ENCODE data around the gene RCOR2. TPM values are rescaled to one million over a fixed set of nuclear protein-coding genes. Genes with fewer than 3 reads are reported as not detected.
A peak's percentile ranks its signal among the peaks of the same experiment; 100 is the strongest.

RCOR2 gene
- total and polyA plus RNA-seq, 4 donors = 3.0 to 23.9 (median 16.3) TPM

DNA sequence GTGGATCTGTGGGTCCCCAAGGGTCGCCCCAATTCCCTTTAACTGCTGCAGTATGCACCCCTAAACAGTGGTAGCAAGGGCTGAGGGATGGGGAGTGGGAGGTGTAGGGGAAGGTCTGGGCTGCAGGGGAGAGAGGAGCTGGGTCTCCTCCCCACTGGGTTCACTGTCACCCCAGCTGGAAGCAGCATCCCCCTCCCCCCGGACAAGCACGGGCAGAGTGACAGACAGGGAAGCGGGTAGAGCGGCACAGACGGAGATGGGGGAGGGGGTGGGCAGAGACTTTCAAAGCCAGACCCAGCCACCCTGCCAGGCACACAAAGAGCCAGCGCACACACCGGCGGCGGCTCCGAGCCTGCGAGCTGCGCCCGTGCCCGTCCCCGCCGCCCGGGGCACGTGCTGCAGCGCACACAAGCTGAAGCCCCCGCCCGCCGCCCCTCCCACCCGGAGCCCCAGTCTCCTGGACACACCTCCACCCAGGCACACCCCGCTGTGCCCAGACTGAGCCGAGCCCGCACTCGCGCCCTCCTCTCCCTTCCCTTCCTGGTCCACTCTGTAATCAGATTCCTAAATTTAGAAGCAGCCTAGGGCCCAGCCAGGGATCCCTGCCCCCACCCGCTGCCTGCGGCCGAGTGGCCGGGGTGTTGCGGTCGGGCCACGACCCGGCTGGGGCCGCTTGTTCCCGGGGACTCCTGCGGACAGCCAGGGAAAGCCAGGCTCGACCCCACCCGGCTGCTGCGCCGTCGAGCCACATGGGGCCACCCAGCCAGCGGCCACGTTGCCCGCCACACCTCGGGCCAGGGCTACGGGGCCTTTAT lies 935 bp upstream of the RCOR2 start:
- Histone ChIP-seq H3K27me3 (ENCODE audit: control insufficient read depth, insufficient read depth, low read length) (no peaks in the 10 kb centered on the region), H3K27ac (ENCODE audit: low read depth, low read length) (peak overlapping the region; percentile 86), H3K9me3 (ENCODE audit: control insufficient read depth, insufficient read depth, low read length) (no peaks in the 10 kb centered on the region), H3K4me3 (ENCODE audit: low read depth, low read length) (peak overlapping the region; percentile 43), H3K36me3 (ENCODE audit: control insufficient read depth, insufficient read depth, low read length) (peaks cover 23% of the 10 kb centered on the region), H3K4me1 (ENCODE audit: control insufficient read depth, insufficient read depth, low read length) (peaks cover 72% of the 10 kb centered on the region)
- WGBS (ENCODE audit: insufficient coverage) = 4% methylated on average over 39 of the region's 50 CpGs
- peak in 2 of 6 donors; percentile 94 to 96 for DNase-seq (ENCODE audit: low read depth in 4 of 6, low spot score in 6 of 6)

DNA sequence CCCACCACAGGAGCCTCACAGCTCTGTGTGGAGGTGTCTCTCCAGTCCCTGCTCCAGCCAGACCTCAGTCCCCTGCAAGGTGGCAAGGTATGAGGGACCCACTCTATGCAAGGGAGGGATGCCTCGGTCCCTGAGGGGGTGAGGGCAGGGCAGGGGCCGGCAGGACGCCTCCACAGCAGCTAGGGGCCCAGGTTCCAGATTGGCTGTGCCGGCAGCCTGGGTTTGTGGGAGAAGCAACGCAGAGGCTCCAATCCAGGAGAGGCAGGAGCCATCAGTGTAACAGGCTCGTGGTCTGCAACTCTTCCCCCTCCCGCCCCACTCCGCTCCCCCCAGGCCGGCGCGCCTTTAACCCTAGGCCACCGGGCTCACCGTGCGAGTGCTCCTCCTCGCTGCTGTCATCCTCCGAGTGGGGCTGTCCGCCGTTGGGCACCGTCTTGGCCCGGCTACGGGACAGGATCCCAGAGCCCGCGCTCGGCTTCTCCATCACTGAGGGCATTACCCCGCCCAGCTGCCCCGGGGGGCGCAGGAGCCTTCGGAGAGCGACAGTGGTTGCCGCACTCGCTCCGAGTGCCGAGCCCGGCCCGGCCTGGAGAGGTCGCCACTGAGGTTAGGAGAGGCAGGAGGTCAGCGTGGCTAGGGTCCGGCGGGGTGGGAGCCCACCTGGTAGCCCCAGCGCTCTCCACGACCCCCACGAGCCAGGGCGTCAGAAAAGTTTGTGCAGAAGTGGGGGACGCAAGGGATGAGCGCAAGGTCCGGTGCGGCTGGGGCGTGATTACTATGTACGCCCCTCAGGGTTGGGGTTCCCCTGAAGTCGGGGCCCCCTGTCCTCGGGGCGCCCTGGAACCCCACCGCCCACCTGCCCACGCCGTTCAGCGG lies 765 bp downstream of the RCOR2 start:
- Histone ChIP-seq H3K9me3 (ENCODE audit: control insufficient read depth, insufficient read depth, low read length) (no peaks in the 10 kb centered on the region), H3K4me1 (ENCODE audit: control insufficient read depth, insufficient read depth, low read length) (peaks cover 70% of the 10 kb centered on the region), H3K27ac (ENCODE audit: low read depth, low read length) (no peak overlapping the region), H3K27me3 (ENCODE audit: control insufficient read depth, insufficient read depth, low read length) (no peaks in the 10 kb centered on the region), H3K36me3 (ENCODE audit: control insufficient read depth, insufficient read depth, low read length) (peaks cover 39% of the 10 kb centered on the region), H3K4me3 (ENCODE audit: low read depth, low read length) (peak overlapping the region; percentile 57)
- WGBS (ENCODE audit: insufficient coverage) = 1% methylated on average over 56 of the region's 56 CpGs
- peak in 2 of 6 donors; percentile 70 to 72 for DNase-seq (ENCODE audit: low read depth in 4 of 6, low spot score in 6 of 6)

DNA sequence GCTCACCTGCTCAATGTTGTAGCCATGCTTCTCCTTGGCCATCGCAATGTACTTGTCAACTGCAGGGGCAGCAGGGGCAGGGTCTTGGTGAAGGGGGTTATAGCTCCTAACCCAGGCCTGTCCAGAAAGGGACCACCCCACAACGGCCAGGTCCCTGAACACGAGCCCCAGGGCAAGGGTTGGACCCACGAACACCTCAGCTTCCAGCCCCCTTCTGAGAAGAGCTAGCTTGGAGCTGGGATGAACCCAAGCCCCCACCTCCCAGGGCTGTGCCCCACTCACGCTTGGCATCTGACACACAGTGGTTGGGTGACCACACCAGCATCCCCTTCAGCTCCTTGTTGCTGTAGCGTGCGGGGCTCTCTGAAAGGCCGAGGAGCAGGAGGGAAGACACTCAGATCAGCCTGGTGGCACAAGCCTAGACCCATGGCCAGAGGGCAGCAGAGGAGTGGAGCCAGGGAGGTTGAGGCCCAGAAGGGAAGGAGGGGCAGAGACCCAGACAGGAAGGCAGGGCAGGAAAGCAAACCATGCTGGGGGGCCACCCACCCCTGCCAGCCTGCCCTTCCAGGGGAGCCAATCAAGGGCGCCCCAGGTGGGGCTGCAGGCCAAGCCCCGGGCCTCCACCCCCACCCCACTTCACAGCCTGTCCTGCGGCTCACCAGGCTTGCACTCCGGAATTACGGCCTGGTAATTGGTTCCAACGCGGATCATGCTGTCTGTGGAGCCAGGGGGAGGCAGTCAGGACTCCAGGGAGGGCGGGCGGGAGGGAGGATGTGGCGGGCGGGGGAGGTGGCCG lies 1.9 kb downstream of the RCOR2 start:
- peaks cover 69% of the 10 kb centered on the region for H3K4me1 ChIP-seq (ENCODE audit: control insufficient read depth, insufficient read depth, low read length)

DNA sequence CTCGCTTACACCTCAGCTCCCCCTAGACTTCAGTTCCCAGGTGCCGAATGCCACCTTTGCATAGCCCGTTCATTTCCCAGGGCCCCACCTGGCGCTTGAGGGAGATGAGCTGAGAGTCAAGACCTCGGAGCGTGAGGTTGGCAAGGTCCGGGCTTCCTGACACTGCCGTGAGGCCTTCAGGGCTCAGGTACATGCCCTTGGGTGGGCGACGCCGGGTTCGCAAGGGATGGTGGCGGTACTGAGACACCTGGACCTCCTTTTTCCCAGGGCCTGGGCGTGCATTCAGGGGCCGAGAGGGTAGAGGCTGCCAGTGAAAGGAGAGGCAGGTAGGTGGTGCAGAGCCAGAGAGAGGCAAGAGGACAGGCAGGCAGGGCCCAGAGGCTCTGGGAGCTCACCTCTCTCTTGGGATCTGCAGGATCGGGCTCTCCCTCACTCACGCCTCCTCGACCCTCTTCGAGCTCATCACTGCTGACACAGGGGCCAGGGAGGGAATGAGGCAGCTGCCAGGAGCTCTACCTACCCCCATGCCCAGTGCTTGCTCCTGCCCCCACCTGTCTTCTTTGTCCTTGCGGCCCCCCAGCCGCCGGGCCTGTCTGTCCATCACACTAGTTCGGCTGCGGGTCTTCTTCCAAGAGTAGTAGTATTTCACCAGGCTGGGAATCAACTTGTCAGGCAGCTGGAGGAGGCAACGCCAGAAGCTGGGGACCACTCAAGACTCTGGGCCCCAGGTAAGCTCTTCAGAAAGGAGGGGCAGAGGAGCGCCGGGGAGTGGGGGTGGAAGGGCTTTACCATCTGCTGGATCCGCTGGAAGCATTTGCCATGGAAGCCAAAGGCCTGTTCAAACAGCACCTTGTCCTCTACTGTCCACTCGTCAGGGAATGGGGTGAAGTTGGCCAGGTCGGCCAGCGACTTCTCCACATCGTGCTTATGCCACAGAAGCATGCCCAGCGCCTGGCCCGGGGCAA lies 2.8 kb downstream of the RCOR2 start:
- H3K4me1 ChIP-seq (ENCODE audit: control insufficient read depth, insufficient read depth, low read length) = peaks cover 69% of the 10 kb centered on the region
- H3K36me3 ChIP-seq (ENCODE audit: control insufficient read depth, insufficient read depth, low read length) = peaks cover 55% of the 10 kb centered on the region
- no peak for DNase-seq (ENCODE audit: low read depth in 4 of 6, low spot score in 6 of 6)
- no peaks in the 10 kb centered on the region for H3K9me3 ChIP-seq (ENCODE audit: control insufficient read depth, insufficient read depth, low read length)
- no peak overlapping the region for H3K4me3 ChIP-seq (ENCODE audit: low read depth, low read length)
- no peaks in the 10 kb centered on the region for H3K27me3 ChIP-seq (ENCODE audit: control insufficient read depth, insufficient read depth, low read length)
- no peak overlapping the region for H3K27ac ChIP-seq (ENCODE audit: low read depth, low read length)
- WGBS (ENCODE audit: insufficient coverage) = 89% methylated on average over 31 of the region's 34 CpGs

More for the DNA sequence above, 1.9 kb downstream of the RCOR2 start:
- Histone ChIP-seq H3K27ac (ENCODE audit: low read depth, low read length) (no peak overlapping the region), H3K36me3 (ENCODE audit: control insufficient read depth, insufficient read depth, low read length) (peaks cover 48% of the 10 kb centered on the region), H3K4me3 (ENCODE audit: low read depth, low read length) (peak overlapping the region; percentile 2), H3K9me3 (ENCODE audit: control insufficient read depth, insufficient read depth, low read length) (no peaks in the 10 kb centered on the region), H3K27me3 (ENCODE audit: control insufficient read depth, insufficient read depth, low read length) (no peaks in the 10 kb centered on the region)
- 60% methylated on average over 10 of the region's 20 CpGs for WGBS (ENCODE audit: insufficient coverage)
- DNase-seq (ENCODE audit: low read depth in 4 of 6, low spot score in 6 of 6) = no peak

DNA sequence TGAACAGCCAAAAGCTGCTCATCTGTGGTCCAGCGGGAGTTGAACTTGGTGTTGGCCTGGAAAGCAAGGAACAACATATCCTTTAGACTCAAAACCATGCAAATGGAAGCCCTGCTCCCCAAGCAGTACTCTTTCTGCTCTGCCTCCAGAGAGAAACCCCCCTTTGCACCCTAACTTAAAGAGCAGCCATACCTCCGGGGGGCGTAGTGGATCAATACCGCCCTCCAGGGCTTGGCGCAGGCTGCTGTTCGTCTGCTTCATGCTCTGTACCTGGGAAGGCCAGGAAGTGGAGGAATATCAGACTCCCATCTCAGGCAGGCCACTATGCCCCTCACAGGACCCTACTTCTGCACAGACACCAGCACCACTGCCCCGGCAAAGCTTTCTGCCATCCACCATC lies 4.3 kb downstream of the RCOR2 start:
- WGBS (ENCODE audit: insufficient coverage) = 100% methylated on average over 3 of the region's 7 CpGs
- Histone ChIP-seq H3K9me3 (ENCODE audit: control insufficient read depth, insufficient read depth, low read length) (no peaks in the 10 kb centered on the region), H3K4me3 (ENCODE audit: low read depth, low read length) (no peak overlapping the region), H3K27me3 (ENCODE audit: control insufficient read depth, insufficient read depth, low read length) (no peaks in the 10 kb centered on the region), H3K4me1 (ENCODE audit: control insufficient read depth, insufficient read depth, low read length) (peaks cover 69% of the 10 kb centered on the region), H3K27ac (ENCODE audit: low read depth, low read length) (no peak overlapping the region), H3K36me3 (ENCODE audit: control insufficient read depth, insufficient read depth, low read length) (peaks cover 69% of the 10 kb centered on the region)
- no peak for DNase-seq (ENCODE audit: low read depth in 4 of 6, low spot score in 6 of 6)

DNA sequence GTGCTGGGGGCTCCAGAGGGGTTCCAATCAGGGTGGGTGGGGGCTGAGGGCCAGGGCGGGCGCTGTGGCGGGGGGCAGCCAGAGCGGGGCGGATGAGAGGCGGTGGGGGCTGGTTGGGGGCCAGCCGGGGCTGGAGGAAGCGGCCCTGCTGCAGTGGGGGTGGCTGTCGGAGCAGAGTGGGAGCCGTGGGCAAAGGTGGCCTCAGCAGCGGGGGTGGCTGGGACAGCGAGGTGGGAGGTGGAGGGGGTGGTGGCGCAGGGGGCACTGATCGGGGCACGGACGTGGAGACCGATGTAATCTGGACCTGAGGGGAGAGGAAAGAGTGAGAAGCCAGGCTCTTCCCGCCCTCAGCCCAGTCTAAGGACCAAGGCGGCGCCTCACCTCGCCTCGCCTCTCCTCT lies 5.1 kb downstream of the RCOR2 start:
- no peak overlapping the region for H3K4me3 ChIP-seq (ENCODE audit: low read depth, low read length)
- DNase-seq (ENCODE audit: low read depth in 4 of 6, low spot score in 6 of 6) = no peak
- H3K9me3 ChIP-seq (ENCODE audit: control insufficient read depth, insufficient read depth, low read length) = no peaks in the 10 kb centered on the region
- WGBS (ENCODE audit: insufficient coverage) = 91% methylated on average over 13 of the region's 22 CpGs
- peaks cover 69% of the 10 kb centered on the region for H3K4me1 ChIP-seq (ENCODE audit: control insufficient read depth, insufficient read depth, low read length)
- no peaks in the 10 kb centered on the region for H3K27me3 ChIP-seq (ENCODE audit: control insufficient read depth, insufficient read depth, low read length)
- H3K27ac ChIP-seq (ENCODE audit: low read depth, low read length) = no peak overlapping the region
- peaks cover 77% of the 10 kb centered on the region for H3K36me3 ChIP-seq (ENCODE audit: control insufficient read depth, insufficient read depth, low read length)

DNA sequence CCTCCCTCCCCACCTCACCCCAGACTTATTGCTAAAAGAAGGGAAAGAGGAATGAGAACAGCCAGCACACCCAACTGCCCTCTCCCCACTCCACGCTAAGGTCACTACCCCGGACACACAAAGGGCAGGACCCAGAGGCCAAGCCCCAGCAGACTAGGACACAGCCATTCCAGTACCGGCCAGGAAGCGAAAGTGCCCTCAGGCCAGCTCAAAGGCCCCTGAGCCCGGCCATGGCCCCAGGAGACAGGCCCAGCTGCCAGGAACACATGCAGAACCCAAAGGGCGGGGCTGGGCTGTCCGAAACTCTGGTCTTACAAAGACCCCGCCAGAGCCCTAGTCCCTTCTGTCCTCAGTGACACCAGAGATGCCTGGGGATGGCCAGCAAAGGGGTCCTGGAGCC lies 5.5 kb downstream of the RCOR2 start:
- no peak for DNase-seq (ENCODE audit: low read depth in 4 of 6, low spot score in 6 of 6)
- H3K4me3 ChIP-seq (ENCODE audit: low read depth, low read length) = no peak overlapping the region
- H3K9me3 ChIP-seq (ENCODE audit: control insufficient read depth, insufficient read depth, low read length) = no peaks in the 10 kb centered on the region
- no peak overlapping the region for H3K27ac ChIP-seq (ENCODE audit: low read depth, low read length)
- H3K36me3 ChIP-seq (ENCODE audit: control insufficient read depth, insufficient read depth, low read length) = peaks cover 79% of the 10 kb centered on the region
- no peaks in the 10 kb centered on the region for H3K27me3 ChIP-seq (ENCODE audit: control insufficient read depth, insufficient read depth, low read length)
- peaks cover 68% of the 10 kb centered on the region for H3K4me1 ChIP-seq (ENCODE audit: control insufficient read depth, insufficient read depth, low read length)
- WGBS (ENCODE audit: insufficient coverage) = 67% methylated on average over 8 of the region's 8 CpGs

DNA sequence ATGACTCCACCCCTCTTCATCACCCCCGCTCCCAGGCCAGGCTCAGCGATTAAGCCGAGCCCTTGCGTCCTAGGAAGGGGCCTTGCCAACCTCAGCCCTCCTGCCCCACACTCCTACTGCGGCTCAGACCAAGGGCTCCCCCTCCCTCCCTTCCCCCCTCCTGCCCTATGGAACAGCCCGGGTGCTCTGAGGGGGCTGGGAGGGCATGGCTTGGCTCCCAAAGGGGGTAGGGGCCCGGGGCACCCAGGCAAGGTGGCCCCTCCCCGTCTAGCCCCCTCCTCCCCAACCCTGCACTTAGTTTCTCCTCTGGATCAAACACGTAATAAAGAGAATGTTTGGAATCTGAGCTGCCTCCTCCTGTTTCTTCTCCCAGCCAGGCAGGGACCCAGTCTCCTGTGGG lies 6.3 kb downstream of the RCOR2 start:
- DNase-seq (ENCODE audit: low read depth in 4 of 6, low spot score in 6 of 6) = no peak
- H3K36me3 ChIP-seq (ENCODE audit: control insufficient read depth, insufficient read depth, low read length) = peaks cover 85% of the 10 kb centered on the region
- no peaks in the 10 kb centered on the region for H3K9me3 ChIP-seq (ENCODE audit: control insufficient read depth, insufficient read depth, low read length)
- WGBS (ENCODE audit: insufficient coverage) = no CpG with 5 or more reads among the region's 9 CpGs
- H3K27ac ChIP-seq (ENCODE audit: low read depth, low read length) = no peak overlapping the region
- H3K4me3 ChIP-seq (ENCODE audit: low read depth, low read length) = no peak overlapping the region
- H3K27me3 ChIP-seq (ENCODE audit: control insufficient read depth, insufficient read depth, low read length) = no peaks in the 10 kb centered on the region
- H3K4me1 ChIP-seq (ENCODE audit: control insufficient read depth, insufficient read depth, low read length) = peaks cover 60% of the 10 kb centered on the region

Data from spinal cord (tissue), 10 donors.